ENCODE data around the gene PTX4.

The PTX4 gene

GRCh38 chr16:1441391-1441829, 47.3 kb downstream of the PTX4 start:
- peak; percentile 37 for DNase-seq

GRCh38 chr16:1439699-1440074, 49.1 kb downstream of the PTX4 start:
- DNase-seq = peak; percentile 27

- DNase-seq = peak; percentile 45
Observed at GRCh38 chr16:1439058-1439698, 49.6 kb downstream of the PTX4 start.

GRCh38 chr16:1438229-1439057, 50.3 kb downstream of the PTX4 start:
- DNase-seq = no peak

- no peak for DNase-seq
Observed at GRCh38 chr16:1437606-1438005, 51.1 kb downstream of the PTX4 start.

GRCh38 chr16:1436731-1437355, 51.9 kb downstream of the PTX4 start:
- DNase-seq = no peak

- no peak for DNase-seq
Observed at GRCh38 chr16:1435921-1436697, 52.6 kb downstream of the PTX4 start.
